HG03460 (cell line): ENCODE results near the gene FOXA1.
"Not testable (repeated sequence)": the region's sequence is repeated elsewhere in the genome, so short reads cannot be mapped to it uniquely, and the experiment has no call there.

Experiments
- ATAC-seq: cut with Tn5 transposase; IDR thresholded peaks from one replicate; pipeline ENCODE4 v1.9.1; 2021; ENCODE audit not compliant: unreplicated experiment

FOXA1 gene

DNA sequence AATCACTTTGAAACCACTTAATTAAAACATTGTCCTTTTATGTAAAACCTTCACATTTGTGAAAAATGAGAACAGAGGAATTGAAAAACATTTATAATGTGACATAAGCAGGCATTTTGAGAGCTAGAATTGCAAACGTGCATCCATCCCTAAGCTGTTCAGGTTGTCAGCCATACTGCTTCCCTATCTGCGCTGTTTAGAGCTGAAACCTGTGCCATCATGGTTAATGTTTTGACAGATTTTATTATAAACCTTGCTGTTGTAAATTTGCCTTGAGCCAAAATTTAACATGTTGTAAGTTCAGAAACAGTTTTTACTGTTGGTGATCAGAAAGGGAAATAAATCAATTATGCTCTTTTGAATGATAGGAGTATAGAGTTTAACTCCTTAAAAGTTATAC lies 31.9 kb downstream of the FOXA1 start:
- no peak for ATAC-seq

DNA sequence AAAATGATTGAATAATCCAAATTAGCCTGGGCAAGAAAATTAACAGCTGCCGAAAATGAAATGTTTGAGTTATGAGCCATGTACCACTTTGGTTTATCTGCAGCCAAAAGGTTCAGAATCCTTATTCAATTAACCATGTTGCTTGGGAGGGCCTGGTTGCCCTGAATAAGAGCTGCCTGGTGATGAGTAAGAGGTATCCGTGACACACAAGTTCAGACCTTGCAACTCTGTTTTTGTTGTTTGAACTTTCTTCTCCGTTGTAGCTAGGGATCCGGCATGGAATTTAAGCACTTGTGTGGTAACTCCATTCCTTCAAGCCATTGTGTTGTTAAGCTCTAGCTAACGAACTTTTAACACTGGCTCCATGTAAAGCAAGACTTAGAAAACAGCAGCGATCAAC lies 35.7 kb downstream of the FOXA1 start:
- ATAC-seq: no peak

DNA sequence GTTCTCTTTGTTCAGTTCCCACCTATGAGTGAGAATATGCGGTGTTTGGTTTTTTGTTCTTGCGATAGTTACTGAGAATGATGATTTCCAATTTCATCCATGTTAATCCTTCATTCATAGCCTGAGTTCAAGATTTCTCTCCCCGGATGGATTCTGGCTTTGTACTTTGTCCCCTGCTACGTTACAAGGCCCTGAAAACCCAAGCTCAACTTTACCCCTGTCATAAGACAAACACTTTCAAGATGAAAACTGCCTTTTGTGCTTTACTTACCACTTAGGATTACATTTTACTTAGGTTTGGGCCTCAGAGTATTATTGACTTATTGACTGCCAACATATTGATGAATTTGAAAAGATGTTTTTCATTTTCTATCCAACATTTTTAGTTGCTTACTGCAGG lies 36.3 kb downstream of the FOXA1 start:
- no peak for ATAC-seq

DNA sequence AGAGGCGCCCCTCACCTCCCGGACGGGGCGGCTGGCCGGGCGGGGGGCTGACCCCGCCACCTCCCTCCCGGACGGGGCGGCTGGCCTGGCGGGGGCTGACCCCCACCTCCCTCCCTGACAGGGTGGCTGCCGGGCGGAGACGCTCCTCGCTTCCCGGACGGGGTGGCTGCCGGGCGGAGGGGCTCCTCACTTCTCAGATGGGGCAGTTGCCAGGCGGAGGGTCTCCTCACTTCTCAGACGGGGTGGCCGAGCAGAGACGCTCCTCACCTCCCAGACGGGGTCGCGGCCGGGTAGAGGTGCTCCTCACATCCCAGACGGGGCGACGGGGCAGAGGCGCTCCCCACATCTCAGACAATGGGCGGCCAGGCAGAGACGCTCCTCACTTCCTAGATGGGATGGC lies 39.5 kb downstream of the FOXA1 start:
- ATAC-seq: not testable (repeated sequence)

DNA sequence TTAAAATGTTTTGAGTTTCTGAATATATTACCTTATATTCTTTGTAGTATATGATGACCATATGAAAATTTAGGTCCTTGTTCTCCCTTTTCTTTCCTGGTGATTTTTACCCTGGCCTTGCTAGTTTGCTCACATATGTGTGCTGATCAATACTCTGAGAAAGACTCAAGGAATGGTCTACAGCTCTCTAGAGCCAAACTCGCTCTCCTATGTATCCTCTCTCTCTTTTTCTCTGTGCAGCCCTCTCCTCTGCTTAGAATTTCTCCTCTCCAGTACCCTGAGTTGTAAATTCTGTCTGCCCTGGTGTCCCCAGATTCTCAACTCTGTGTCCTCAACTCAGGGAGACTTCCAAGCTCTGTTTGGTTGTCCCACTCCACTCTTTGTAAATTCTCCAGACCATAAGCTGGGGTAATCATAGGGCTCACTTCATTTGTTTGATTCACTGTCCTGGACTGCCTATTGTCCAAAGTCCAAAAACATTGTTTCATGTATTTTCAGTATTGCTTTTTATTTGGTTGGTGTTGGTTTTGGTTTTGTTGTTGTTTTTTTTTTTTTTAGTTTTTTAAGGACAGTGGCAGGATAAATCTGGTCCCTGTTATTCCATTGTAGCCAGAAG lies 41.0 kb downstream of the FOXA1 start:
- ATAC-seq: no peak

DNA sequence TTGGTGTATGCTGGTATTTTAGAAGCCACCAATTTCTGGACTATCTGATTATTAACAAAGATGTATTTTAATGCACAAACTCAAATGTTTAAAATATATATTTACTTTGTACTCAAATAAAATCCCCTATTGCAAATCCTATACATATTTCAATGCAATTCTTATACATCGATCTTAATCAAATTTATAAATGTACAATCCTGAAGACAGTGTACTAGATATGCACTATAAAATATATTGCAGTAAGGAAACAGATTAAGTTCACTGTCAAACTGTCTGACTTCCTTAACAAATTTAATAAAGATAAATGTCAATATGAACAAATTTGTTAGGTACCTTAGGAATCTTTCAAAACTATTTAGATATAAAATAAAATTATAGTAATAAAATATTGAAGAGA lies 43.9 kb downstream of the FOXA1 start:
- no peak for ATAC-seq

DNA sequence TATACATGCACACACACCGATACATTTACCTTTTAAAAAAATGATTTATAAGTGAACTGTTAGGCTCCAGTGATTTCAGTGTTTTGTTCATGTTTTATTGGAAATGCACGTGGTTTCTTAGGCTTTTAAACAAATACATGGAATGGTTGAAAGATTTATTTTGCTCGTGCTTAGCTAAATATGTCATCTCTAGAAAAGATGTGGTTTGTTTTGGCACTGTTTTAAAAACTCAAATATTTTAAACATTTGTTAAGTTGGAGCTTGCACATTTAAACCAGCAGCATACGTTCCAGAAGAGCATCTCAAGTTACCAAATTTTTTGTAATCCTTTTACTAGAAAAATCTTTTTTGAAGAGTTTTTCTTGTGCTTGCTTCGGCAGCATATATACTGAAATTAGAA lies 44.5 kb downstream of the FOXA1 start:
- ATAC-seq: no peak

DNA sequence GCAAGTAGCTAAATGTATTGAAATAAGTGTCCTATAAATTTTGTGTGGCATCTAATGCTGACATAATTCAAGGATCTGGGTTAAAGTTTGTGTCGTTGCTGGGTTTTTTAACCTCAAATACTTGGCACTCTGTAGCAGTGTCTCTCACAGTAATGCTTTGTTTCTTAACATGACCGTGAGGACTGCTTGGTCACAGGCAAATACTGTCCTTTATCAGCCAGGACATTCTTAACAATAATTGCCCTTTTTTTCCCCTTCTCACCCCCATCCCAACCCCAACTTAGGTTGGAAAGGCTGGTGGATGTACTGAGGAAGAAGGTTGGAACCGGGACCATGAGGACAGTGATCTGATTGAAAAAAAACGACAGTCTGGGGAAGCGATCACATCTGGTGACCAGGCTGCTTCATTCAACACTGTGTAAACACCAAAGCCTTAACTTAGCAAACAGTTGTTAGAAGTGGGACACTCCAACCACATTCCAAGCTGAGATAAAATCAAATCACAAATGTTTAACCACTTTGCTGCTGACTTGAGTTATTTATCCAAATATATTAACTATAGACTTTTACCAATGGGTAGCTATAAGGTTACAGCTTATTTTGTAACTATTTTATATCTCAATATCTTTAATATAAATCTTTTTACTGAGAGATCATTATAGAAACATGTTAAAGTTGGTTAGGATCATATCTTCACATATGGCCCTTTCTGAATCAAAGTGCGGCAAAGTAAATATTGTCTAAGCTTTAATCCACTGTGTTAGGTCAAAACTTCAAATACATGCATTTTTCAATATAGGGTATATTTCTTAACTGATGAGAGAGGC lies 48.2 kb downstream of the FOXA1 start:
- ATAC-seq: no peak

DNA sequence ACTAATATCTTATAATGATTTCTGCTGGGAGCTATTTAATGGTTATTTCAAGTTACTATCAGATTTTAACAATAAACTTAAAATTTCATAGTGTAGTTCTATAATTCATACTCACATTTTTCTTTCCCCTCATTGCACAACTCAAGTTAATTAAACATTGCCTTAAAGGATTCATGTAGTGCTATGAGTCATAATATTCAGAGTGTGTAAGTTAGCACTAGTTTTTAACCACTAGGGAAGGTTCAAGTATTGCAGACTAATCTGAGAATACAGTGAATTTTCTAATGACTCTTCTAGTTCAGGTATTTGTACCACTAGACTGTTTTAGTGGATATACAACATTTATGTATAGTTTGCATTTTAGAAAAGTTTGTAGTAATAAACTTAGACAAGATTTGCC lies 49.9 kb downstream of the FOXA1 start:
- no peak for ATAC-seq

DNA sequence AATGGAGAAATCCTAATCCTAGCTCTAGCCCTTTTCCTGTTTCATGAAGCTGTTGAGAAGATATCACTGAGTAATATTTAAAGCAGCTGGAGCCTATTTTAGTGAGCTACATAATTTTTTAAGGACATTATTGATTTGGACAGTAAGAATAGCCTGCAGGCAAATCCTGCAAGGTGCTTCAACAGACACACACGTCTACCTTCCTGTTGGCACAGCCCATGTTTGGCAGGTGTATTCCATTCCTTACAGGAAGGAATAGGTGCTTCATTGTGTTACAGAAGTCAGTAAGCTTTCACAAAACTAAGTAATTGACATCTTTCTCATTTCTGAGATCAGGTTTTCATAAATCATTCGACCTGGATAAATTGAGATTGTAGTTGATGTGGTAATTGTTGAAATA lies 50.6 kb downstream of the FOXA1 start:
- ATAC-seq: no peak

DNA sequence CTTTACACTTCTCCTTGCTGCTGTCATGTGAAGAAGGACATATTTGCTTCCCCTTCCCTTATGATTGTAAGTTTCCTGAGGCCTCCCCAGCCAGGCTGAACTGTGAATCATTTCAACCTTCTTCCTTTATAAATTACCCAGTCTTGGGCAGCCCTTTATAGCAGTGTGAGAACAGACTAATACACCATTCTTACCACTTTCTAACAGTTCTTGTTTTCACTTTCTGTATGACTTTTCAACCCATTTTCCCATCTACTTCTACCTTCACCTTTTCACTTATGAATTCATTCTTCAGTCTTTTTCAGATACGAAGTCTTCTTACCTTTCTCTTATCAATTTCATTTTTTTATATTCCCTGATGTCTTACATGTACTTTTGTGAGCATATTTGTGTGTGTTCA lies 55.1 kb downstream of the FOXA1 start:
- ATAC-seq: no peak
